Hepatocyte (in vitro differentiated cells): ENCODE results near the gene HYLS1.

ENCODE experiments used
- EZH2phosphoT487 ChIP-seq: fragments of 200-600 bp; sonication (generic); IDR thresholded peaks from one replicate; pipeline ENCODE4 v1.6.1; 2018; ENCODE audit warnings: antibody characterized with exemption, mild to moderate bottlenecking, low read depth, moderate library complexity; ENCODE audit not compliant: unreplicated experiment, severe bottlenecking
- TF ChIP-seq, protein P1 (sequence below): fragments of 200-600 bp; sonication (generic); IDR thresholded peaks from 2 replicates; pipeline ENCODE4 v1.5.1; 2016; ENCODE audit warnings: antibody characterized with exemption, mild to moderate bottlenecking; ENCODE audit not compliant: poor library complexity

DNA sequence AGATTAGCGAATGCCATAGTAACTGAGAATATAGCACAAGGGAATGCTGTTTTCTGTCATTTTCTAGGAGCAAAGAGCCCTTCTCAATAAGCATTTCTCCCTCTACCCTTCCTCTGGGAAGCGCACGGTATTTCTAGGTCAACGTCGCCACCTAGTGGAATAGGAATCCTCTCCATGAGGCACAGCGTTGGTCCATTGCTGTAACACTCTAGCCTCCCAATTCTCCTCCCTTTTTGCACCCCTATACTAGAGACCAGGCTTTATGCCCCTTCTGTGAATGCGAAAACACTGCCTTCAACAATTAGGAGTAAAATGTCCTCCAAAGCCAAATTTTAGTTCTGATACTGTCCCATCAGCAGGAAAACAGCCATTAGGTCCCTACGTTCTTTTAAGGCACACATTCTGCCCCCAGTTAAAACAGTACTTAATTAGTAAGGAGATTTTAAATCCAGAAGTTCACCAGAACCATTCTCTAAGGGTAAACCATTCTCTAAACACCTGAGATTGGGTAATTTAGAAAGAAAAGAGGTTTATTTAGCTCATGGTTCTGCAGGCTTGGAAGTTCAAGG lies 12.8 kb upstream of the HYLS1 start:
- TF ChIP-seq, protein P1, sequence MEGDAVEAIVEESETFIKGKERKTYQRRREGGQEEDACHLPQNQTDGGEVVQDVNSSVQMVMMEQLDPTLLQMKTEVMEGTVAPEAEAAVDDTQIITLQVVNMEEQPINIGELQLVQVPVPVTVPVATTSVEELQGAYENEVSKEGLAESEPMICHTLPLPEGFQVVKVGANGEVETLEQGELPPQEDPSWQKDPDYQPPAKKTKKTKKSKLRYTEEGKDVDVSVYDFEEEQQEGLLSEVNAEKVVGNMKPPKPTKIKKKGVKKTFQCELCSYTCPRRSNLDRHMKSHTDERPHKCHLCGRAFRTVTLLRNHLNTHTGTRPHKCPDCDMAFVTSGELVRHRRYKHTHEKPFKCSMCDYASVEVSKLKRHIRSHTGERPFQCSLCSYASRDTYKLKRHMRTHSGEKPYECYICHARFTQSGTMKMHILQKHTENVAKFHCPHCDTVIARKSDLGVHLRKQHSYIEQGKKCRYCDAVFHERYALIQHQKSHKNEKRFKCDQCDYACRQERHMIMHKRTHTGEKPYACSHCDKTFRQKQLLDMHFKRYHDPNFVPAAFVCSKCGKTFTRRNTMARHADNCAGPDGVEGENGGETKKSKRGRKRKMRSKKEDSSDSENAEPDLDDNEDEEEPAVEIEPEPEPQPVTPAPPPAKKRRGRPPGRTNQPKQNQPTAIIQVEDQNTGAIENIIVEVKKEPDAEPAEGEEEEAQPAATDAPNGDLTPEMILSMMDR = peak; percentile 77
- TF ChIP-seq EZH2phosphoT487 = no peak
